NCI-H1417 treated with DMSO at 0.1 percent for 48 hours (cell line): Measurements from ENCODE around the gene MX1.

Experiments
- DNase-seq: peaks from one replicate; lab custom pipeline; 2025; lab: John Stamatoyannopoulos, UW

MX1 gene

GRCh38 chr21:41432562-41433460, 6.8 kb downstream of the MX1 start:
- DNase-seq = no peak

- DNase-seq = no peak
Observed at GRCh38 chr21:41433566-41433965, 7.5 kb downstream of the MX1 start.

- no peak for DNase-seq
Observed at GRCh38 chr21:41435706-41436105, 9.7 kb downstream of the MX1 start.

GRCh38 chr21:41437729-41438128, 11.7 kb downstream of the MX1 start:
- no peak for DNase-seq

GRCh38 chr21:41438425-41439113, 12.5 kb downstream of the MX1 start:
- no peak for DNase-seq

GRCh38 chr21:41439248-41439647, 13.2 kb downstream of the MX1 start:
- no peak for DNase-seq

- DNase-seq = no peak
Observed at GRCh38 chr21:41441546-41441945, 15.5 kb downstream of the MX1 start.

- DNase-seq = no peak
Observed at GRCh38 chr21:41442481-41443186, 16.6 kb downstream of the MX1 start.

- no peak for DNase-seq
Observed at GRCh38 chr21:41443562-41443961, 17.5 kb downstream of the MX1 start.

GRCh38 chr21:41444703-41445464, 18.8 kb downstream of the MX1 start:
- DNase-seq = no peak

- no peak for DNase-seq
Observed at GRCh38 chr21:41445465-41445862, 19.4 kb downstream of the MX1 start.

GRCh38 chr21:41446586-41446985, 20.5 kb downstream of the MX1 start:
- DNase-seq = no peak

GRCh38 chr21:41447356-41447755, 21.3 kb downstream of the MX1 start:
- no peak for DNase-seq

GRCh38 chr21:41449613-41450012, 23.6 kb downstream of the MX1 start:
- DNase-seq = no peak

- DNase-seq = no peak
Observed at GRCh38 chr21:41451753-41452676, 26.0 kb downstream of the MX1 start.

- no peak for DNase-seq
Observed at GRCh38 chr21:41453198-41453597, 27.2 kb downstream of the MX1 start.

GRCh38 chr21:41453761-41454160, 27.7 kb downstream of the MX1 start:
- no peak for DNase-seq

- DNase-seq = no peak
Observed at GRCh38 chr21:41458121-41458520, 32.1 kb downstream of the MX1 start.

GRCh38 chr21:41458559-41458958, 32.5 kb downstream of the MX1 start:
- DNase-seq = no peak

GRCh38 chr21:41459884-41460534, 34.0 kb downstream of the MX1 start:
- no peak for DNase-seq
